Ascending aorta (tissue), 2 donors: ENCODE data around the gene ARHGAP8. TPM values are rescaled to one million over a fixed set of nuclear protein-coding genes. Genes with fewer than 3 reads are reported as not detected.

Experiments
- DNase-seq, 2 donors: peaks; one replicate each; pipeline ENCODE4 v3.0.0-alpha.2; 2019; ENCODE audit warnings: low spot score in 2 of 2
- H3K27ac ChIP-seq, 2 donors: fragments of 200-600 bp; sonication (generic); one replicate each; pipeline ENCODE4 v1.5.1; 2016 to 2017; ENCODE audit warnings: mild to moderate bottlenecking in 1 of 2
- H3K27me3 ChIP-seq: fragments of 200-600 bp; sonication (generic); one replicate; pipeline ENCODE4 v1.5.1; 2017
- H3K36me3 ChIP-seq, 2 donors: fragments of 200-600 bp; sonication (generic); one replicate each; pipeline ENCODE4 v1.5.1; 2016
- H3K4me1 ChIP-seq, 2 donors: fragments of 200-600 bp; sonication (generic); one replicate each; pipeline ENCODE4 v1.5.1; 2016 to 2017; ENCODE audit warnings: mild to moderate bottlenecking in 1 of 2
- H3K4me3 ChIP-seq, 2 donors: fragments of 200-600 bp; sonication (generic); one replicate each; pipeline ENCODE4 v1.5.1; 2016 to 2017; ENCODE audit warnings: mild to moderate bottlenecking in 1 of 2
- H3K9me3 ChIP-seq, 2 donors: fragments of 200-600 bp; sonication (generic); one replicate each; pipeline ENCODE4 v1.5.1; 2016
- intact Hi-C: fragments of 100-400 bp; cut with DNase I; formaldehyde crosslinking; loops from one replicate; pipeline ENCODE4 v1.15.1; 2023
- total RNA-seq: library from RNA; depleted of rRNA; stranded (reverse); fragments of >200 nt; gene quantifications from one replicate; pipeline ENCODE4 v1.1.0, GENCODE V29; 2016
- TF ChIP-seq, protein P1 (sequence below), 3 experiments: fragments of 200-600 bp in 2 of 3; fragments of 450-650 bp in 1 of 3; sonication (generic) in 2 of 3; IDR thresholded peaks; one replicate each; pipeline ENCODE4 v1.5.1; 2016 to 2019; ENCODE audit warnings: antibody characterized with exemption in 3 of 3, mild to moderate bottlenecking in 1 of 3, moderate library complexity in 1 of 3

ARHGAP8 gene
- total RNA-seq, 1 donor from 2014 or later = not detected

DNA sequence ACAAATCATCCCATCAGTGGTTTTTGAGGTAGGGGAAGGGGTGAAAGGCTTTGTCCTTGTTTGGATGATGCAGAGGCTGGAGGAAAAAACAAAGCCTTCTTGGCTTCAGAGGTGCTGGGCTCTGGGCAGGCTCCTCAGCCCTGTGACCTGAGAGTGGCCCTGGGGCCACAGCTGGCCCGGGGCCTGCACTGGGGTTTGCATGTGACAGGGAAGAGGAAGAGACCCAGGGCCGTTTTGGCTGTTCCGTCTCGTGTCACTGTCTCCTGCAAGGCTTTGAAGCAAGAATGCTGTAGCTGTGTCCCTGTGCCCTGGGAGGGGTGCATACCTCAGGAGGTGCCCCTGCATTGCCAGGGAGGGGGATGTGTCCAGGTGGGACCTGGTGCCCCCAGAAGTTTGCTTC is 12.6 kb downstream of the ARHGAP8 start:
- DNase-seq = no peak
- Histone ChIP-seq H3K4me1 (no peaks in the 10 kb centered on the region), H3K27me3 (no peaks in the 10 kb centered on the region), H3K9me3 (no peaks in the 10 kb centered on the region), H3K36me3 (no peaks in the 10 kb centered on the region), H3K27ac (no peak overlapping the region), H3K4me3 (no peak overlapping the region)
- intact Hi-C loops = no loop called here
- TF ChIP-seq, protein P1, sequence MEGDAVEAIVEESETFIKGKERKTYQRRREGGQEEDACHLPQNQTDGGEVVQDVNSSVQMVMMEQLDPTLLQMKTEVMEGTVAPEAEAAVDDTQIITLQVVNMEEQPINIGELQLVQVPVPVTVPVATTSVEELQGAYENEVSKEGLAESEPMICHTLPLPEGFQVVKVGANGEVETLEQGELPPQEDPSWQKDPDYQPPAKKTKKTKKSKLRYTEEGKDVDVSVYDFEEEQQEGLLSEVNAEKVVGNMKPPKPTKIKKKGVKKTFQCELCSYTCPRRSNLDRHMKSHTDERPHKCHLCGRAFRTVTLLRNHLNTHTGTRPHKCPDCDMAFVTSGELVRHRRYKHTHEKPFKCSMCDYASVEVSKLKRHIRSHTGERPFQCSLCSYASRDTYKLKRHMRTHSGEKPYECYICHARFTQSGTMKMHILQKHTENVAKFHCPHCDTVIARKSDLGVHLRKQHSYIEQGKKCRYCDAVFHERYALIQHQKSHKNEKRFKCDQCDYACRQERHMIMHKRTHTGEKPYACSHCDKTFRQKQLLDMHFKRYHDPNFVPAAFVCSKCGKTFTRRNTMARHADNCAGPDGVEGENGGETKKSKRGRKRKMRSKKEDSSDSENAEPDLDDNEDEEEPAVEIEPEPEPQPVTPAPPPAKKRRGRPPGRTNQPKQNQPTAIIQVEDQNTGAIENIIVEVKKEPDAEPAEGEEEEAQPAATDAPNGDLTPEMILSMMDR (IDR thresholded peaks at IDR 0.05) = no peak

DNA sequence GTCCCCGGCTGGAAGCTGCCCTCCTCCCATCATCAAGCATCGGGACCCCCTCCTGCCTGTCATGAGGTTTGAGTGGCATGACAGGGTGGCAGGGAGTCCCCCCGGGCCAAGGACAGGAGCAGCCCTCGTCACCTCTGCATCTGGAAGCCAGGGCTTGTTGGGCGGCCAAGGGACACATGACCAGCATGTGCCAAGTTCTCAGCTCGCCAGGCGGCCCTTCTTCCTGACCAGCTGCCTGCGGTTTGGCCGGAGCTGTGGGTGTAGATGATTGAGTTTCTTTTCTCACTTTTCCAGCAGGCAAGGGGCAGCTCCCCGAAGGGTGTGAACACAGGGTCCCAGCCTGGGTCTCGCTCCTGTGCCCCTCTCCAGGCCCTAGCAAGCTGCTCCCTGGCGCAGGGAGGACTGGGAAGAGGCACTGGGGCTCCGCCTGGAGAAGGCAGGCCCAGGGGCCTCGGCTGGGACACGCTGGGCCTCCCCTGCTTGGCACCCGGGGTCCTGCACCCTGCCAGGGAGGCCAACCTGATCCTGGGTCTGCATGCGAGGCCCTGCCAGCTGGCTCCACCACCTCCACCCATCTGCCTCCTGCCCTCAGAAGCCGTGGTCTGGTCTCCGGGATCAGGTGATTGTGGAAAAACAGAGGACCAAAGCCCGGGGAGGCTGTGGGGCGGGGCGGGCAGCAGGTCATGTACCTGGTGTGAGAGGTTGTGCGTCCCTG is 13.4 kb downstream of the ARHGAP8 start:
- no peak overlapping the region for H3K4me3 ChIP-seq
- H3K27ac ChIP-seq = no peak overlapping the region
- TF ChIP-seq, protein P1 (IDR thresholded peaks at IDR 0.05) = no peak
- intact Hi-C loops = no loop called here
- no peaks in the 10 kb centered on the region for H3K4me1 ChIP-seq
- no peak for DNase-seq
- no peaks in the 10 kb centered on the region for H3K36me3 ChIP-seq
- no peaks in the 10 kb centered on the region for H3K27me3 ChIP-seq
- H3K9me3 ChIP-seq = no peaks in the 10 kb centered on the region

DNA sequence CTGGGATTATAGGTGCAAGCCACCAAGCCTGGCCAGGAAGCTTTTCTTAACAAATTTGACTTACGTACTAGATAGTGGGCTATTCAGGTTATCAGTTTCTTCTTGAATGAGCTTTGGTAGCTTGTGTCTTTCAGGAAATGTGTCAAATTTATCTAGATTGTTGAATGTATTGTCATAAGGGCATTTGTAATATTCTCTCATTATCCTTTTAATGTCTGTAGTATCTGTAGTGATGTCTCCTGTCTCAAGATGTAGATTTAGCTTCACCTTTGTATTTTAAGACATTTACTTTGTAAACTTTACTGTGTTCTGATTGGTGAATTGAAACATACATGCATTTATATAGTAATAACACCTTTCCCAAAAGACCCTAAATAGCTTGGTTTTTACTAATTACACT is 20.7 kb downstream of the ARHGAP8 start:
- no peak overlapping the region for H3K4me3 ChIP-seq
- no peak overlapping the region for H3K27ac ChIP-seq
- H3K4me1 ChIP-seq = no peaks in the 10 kb centered on the region
- no peak for DNase-seq
- intact Hi-C loops = no loop called here
- H3K9me3 ChIP-seq = peaks cover 0 to 4% of the 10 kb centered on the region in 2 donors
- no peaks in the 10 kb centered on the region for H3K27me3 ChIP-seq
- TF ChIP-seq, protein P1 (IDR thresholded peaks at IDR 0.05) = no peak
- no peaks in the 10 kb centered on the region for H3K36me3 ChIP-seq

DNA sequence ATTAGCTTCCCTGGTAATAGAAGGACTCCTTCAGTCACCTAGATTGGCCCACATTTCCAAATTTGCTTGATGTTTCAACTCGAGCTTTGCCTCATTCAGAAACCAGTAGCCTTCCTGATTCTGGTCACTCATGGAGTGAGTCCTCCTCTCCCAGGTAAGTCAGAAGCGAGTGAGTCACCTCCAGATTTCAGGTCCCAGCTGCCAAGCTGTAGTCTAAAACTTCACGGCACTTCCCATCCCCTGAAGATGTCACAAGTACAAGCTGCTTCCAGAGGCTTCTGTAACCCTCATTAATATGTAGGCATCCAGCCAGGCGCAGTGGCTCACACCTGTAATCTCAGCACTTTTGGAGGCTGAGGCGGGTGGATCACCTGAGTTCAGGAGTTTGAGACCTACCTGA is 23.5 kb downstream of the ARHGAP8 start:
- no peak for DNase-seq
- no peak overlapping the region for H3K4me3 ChIP-seq
- TF ChIP-seq, protein P1 (IDR thresholded peaks at IDR 0.05) = no peak
- no peak overlapping the region for H3K27ac ChIP-seq
- H3K36me3 ChIP-seq = no peaks in the 10 kb centered on the region
- no peaks in the 10 kb centered on the region for H3K4me1 ChIP-seq
- H3K27me3 ChIP-seq = no peaks in the 10 kb centered on the region
- peaks cover 0 to 4% of the 10 kb centered on the region in 2 donors for H3K9me3 ChIP-seq
- intact Hi-C loops = no loop called here

DNA sequence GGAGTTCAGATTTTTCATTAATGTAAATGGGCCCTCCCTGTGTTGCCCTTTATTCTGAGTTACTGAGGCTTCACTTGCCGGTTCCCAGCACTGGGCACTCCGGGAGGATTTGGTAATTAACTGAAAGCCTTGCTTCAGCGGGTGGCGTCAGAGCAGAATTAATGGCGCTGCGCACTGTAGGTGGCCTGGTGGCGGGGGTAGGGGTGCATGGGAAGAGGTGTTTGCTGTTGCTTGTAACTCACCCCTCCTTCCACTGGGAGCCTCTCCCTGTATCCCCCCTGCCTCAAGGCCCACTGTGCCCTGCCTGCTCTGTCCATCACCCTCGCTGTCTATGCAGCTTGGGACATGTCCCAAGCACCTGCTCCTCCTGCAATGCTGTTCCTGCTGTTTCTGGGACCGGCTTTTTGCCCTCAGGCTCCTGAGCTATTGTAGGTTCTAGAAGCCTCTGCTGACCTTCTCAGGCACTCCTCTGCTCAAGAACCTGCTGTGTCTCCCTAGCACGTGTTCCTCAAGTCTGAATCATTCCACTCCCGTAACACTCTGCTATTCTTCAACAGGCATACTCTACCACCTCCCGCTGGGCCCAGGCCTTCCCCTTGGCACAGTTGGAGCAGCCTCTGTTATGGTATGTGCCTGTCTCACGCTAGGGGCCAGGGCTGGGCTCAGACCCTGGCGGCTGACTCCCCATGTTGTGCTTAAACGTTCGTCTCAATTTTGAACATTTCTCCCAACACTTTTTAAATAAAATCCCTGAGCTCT is 24.4 kb downstream of the ARHGAP8 start:
- no peak overlapping the region for H3K4me3 ChIP-seq
- H3K27me3 ChIP-seq = no peaks in the 10 kb centered on the region
- H3K4me1 ChIP-seq = no peaks in the 10 kb centered on the region
- intact Hi-C loops = no loop called here
- TF ChIP-seq, protein P1 (IDR thresholded peaks at IDR 0.05) = no peak
- no peak for DNase-seq
- peaks cover 0 to 4% of the 10 kb centered on the region in 2 donors for H3K9me3 ChIP-seq
- no peak overlapping the region for H3K27ac ChIP-seq
- no peaks in the 10 kb centered on the region for H3K36me3 ChIP-seq
